SKM-1 (cell line): Measurements from ENCODE around the gene FRYL.
"Not testable (repeated sequence)": the region's sequence is repeated elsewhere in the genome, so short reads cannot be mapped to it uniquely, and the experiment has no call there.

Experiments used
- DNase-seq: peaks from one replicate; lab custom pipeline; 2025; ENCODE audit not compliant: unreplicated experiment; lab: John Stamatoyannopoulos, UW

FRYL gene

DNA sequence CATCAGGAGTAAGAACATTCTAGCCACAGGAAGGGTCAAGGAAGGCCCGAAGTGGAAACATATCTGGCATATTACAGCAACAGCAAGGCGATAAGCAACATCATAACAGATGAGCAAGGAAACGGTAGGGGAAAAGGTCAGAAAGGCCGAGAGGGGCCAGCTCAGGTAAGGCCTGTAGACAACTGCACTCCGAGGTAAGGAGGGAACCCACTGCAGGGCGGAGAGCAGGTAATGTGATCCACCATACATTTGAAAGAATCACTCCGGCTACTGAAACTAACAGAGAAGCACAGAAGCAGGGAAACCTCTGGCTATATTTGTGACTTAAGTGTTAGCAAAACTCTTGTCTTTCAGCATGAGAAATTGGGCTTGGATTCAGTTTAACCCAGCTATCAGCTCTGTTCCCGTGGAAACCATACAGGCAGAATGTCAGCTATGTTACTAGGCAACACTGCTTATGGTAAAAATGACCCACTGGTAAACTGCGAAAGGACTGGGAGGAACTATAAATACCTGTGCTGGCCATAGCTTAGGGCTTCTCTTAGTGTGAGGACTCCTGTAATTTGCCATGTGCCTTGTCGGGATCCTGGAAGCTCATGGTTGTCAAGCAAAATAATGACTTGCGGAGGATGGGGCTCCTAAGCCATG, 31.0 kb downstream of the FRYL start:
- no peak for DNase-seq

DNA sequence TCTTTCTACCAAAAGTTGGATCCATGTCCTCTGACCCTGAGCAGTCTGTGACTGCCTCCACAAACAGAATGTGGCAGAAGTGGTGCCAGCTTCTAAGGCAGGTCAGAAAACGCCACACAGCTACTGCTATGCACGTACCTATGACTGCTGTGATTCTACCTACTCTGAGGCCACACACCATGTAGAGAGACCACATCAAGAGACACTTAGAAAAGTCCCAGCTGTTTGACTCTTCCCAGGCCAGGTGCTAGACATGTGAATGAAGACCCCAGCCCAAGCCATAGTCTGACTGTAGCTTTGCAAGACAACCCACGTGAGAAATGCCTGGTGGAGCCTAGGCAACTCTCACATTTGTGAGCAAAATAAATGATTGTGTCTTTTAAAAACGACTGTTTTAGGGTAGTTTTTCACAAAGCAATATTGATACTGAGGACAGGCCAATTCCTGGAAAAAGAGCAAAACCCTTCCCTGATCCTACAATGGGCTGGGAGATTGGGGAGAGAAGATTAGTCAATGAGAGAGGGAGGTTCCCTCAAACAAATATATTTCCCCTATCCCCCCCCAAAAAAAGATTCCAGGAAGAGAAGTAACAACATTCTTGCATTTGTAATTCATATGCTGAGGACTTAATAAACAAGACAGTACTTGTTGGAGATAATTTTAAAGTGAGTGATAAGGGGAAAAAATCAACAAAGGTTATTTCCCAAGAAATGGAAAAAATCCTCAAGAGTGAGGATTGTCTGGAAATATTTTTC, 33.3 kb downstream of the FRYL start:
- no peak for DNase-seq

DNA sequence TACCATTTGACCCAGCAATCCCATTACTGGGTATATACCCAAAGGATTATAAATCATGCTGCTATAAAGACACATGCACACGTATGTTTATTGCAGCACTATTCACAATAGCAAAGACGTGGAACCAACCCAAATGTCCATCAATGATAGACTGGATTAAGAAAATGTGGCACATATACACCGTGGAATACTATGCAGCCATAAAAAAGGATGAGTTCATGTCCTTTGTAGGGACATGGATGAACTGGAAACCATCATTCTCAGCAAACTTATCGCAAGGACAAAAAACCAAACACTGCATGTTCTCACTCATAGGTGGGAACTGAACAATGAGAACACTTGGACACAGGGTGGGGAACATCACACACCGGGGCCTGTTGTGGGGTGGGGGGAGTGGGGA, 34.9 kb downstream of the FRYL start:
- DNase-seq, result not testable (repeated sequence)

DNA sequence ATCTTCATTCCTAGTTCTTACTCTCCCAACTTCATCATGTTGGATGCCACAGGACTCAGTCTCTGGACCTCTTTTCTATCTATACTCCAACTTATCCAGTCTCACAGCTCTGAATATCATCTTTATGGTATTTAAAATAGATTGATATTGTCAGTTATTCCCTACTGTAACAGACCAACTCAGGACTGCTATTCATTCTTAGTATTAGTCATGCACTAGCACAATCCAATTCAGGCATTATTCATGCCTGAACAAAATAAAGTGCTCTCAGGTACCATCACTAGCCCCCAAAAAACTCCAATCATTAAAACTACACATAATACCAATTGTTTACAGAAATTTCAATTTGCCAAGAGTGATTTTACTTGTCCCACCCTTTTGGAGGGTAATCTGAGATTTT, 37.7 kb downstream of the FRYL start:
- no peak for DNase-seq

DNA sequence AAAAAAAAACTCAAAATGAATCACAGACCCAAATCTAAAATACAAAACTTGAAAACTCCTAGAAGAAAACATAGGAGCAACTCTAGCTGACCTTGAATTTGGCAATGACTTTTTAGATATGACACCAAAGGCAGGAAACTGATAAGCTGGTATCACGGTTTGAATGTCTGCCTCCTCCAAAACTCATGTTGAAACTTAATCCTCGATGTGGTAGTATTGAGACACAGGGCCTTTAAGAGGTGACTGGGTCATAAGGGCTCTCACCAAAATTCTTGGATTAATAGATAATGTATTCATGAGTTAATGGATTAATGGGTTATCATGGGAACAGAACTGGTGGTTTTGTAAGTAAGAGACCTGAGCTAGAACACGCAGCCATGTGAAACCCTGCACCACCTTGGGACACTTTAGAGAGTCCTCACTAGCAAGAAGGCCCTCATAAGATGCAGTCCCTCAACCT, 40.5 kb downstream of the FRYL start:
- DNase-seq, result no peak

DNA sequence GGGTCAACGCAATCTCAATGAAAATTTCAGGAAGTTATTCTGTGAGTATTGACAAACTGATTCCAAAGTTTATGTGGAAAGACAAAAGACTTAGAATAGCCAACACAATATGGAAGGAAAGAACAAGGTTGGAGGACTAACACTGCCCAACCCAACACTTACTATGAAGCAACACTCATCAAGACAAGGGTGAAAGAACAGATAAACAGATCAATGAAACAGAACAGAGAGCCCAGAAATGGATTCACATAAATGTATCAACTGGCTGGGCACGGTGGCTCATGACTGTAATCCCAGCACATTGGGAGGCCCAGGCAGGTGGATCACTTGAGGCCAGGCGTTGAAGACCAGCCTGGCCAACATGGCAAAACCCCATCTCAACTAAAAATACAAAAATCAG, 41.2 kb downstream of the FRYL start:
- DNase-seq, result no peak

DNA sequence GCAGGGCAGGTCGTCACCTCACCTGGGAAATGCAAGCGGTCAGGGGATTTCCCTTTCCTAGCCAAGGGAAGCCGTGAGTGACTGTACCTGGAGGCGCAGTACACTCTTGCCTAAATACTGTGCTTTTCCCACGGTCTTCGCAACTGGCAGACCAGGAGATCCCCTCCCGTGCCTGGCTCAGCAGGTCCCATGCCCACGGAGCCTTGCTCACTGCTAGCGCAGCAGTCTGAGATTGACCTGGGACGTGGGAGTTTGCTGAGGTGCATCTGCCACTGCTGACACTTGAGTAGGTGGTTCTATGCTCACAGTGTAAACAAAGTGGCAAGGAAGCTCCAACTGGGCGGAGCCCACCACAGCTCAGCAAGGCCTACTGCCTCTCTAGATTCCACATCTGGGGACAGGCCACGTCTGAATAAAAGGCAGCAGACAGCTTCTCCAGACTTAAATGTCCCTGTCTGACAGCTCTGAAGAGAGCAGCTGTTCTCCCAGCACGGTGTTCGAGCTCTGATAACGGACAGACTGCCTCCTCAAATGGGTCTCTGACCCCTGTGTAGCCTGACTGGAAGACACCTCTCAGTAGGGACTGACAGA, 51.1 kb downstream of the FRYL start:
- DNase-seq, result not testable (repeated sequence)

DNA sequence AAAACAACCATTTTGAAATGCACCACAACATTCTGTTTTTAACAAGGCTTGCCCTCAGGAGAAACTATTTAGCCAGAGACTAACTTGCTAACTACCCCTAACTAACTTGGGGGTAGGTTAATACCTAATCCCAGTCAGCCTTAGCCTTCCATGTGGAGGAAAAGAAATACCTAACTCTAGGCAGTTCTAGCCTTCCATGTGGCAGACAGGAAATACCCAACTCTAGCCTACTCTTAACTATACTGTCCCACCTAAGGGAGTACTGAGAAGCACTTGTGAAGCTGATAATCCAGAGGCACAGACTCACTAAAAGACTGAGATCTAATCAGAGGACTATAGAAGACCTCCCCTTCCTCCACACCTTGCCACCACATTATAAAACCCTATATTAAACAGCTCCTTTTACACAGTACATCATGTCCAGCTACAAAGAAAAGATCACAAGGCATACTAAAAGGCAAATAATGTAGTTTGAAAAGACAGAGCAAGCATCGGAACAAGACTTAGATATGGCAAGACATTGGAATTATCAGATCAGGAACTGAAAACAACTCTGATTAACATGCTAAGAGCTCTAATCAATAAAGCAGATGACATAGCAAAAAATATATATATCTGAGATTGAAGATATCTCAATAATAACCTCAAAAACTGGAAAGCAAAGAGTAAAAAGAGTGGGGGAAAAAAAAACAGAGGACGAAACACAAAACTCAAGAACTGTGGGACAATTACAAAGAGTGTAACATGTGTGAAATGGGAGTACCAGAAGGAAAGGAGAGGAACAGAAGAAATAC, 52.2 kb downstream of the FRYL start:
- no peak for DNase-seq

DNA sequence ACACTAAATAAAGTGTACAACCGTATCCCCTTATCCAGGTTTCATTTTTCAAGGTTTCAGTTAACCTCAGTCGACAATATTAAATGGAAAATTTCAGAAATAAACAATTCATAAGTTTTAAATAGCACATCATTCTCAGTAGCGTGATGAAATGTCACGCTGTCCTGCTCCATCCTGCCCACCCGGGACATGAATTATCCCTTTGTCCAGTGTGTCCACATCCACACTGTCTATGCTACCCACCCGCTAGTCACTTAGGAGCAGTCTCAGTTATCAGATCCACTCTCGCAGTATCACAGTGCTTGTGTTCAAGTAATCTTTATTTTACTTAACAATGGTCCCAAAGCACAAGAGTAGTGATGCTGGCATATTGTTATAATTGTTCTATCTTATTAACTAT, 54.7 kb downstream of the FRYL start:
- no peak for DNase-seq

DNA sequence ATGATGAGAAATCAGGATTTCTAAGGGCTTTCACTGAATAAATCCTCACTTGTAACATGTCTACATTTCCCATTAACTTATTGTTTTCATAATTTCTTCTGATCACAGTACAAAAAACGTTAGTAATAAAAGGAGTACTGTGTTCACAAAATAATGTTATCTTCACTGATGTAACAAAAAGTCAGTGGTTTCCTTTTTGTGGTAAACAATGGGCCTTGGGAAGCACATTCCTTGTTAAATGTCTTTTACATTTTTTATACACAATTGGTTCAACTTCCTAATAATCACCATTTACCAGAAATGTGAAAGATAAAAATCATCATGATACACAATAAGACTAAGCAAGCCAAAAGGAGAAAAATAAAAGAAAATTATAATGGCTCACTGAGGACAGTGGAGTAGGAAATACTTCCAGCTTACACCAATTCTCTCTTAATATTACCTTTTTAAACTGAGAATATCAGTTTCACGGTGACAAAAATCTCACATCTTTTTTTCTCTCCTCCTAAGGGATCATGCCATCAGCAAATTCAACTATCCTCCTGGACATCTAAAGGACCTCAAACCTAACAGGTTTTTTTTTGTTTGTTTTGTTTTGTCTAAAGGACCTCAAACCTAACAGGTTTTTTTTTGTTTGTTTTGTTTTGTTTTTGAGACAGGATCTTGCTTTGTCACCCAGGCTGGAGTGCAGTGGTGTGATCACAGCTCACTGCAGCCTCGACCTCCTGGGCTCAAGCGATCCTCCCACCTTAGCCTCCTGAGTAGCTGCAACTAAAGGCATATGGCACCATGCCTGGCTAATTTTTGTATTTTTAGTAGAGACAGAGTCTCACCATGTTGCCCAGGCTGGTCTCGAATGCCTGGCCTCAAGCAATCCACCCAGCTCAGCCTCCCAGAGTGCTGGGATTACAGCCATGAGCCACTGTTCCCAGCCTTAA, 57.3 kb downstream of the FRYL start:
- DNase-seq, result no peak

DNA sequence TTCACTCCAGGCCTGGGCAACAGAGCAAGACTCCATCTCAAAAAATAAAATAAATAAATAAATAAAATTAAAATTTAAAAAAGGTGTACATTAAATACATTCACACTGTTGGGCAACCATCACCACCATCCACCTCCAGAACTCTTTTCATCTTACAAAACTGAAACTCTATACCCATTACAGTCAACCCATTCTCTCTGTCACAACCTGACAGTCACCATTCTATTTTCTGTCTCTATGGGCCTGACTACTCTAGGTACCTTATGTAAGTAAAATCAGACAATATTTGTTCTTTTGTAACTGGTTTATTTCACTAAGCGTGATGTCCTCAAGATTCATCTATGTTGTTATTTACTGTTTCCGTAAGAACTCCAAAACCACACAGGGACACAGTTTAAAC, 59.6 kb downstream of the FRYL start:
- DNase-seq, result no peak

DNA sequence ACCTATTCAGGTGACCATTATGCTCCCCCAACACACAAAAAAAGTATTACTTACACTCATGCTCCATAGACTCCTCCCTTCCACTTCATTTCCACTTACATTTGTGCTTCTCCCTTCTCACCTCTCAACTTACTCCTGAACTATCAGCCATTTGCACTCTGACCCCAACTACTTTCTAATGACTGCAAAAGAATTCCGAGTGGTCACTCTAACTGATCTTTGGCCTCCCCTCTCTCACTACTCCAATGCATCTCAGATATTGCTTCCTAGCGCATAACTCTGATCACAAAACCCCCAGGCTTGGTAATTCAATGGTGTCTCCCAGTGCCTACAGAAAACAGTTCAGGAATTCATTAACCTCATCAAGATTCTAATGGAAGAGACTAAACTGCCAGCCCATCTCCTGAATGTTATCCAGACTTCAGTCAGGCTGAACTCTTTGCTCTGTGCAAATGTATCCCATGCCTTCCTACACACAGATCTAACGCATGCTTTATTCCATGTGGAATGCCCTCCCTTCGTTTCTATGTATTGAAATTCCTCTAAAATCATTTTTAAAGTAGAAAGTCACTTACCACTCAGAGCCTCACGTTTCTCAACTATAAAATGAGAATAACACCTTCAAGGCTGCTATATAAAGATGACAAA, 61.1 kb downstream of the FRYL start:
- no peak for DNase-seq

DNA sequence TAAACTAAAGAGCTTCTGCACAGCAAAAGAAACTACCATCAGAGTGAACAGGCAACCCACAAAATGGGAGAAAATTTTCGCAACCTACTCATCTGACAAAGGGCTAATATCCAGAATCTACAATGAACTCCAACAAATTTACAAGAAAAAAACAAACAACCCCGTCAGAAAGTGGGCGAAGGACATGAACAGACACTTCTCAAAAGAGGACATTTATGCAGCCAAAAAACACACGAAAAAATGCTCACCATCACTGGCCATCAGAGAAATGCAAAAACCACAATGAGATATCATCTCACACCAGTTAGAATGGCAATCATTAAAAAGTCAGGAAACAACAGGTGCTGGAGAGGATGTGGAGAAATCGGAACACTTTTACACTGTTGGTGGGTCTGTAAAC, 63.8 kb downstream of the FRYL start:
- not testable (repeated sequence) for DNase-seq

DNA sequence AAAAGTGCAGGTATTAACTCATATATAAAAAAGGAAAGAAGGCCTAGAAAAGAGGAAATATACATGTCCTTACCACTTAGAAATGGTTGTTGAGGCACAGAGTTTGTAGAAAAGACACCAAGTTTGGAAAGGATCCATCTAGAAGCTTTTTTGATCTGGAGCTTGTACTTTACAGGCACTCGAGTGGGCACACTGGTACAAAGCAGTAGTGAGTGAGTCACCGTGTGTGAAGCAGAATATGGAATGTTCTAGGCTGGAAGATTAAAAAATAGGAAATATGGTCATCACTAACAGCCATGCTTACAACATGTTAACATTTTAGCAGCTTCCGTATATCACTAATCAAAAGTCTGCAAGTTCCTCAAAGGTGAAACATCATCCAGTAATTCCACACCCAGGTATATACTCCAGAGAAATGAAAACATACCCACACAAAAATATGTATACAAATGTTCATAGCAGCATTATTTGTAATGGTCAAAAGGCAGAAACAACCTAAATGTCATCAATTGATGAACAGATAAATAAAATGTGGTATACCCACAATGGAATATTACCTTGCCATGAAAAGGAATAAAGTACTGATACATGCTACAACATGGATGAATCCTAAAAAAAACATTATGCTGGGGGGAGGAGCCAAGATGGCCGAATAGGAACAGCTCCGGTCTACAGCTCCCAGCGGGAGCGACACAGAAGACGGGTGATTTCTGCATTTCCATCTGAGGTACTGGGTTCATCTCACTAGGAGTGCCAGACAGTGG, 69.5 kb downstream of the FRYL start:
- no peak for DNase-seq

DNA sequence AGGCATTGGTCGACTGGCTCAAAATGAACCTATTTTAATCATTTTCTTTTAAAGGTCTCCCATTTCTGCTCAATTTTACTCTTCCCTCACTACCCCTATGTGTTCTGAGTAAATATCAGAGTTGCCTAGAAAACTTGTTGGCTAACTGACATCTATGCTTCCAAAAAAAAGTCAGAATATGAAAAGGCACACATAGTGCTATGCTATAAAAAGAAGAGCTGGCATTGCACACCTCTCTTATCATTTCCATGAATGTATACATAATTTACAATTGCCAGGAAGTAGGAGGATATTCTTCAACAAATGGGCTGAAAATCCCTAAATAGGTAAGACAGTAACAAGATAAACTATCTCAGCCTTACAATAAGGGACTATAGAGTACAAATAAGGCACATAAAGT, 70.2 kb downstream of the FRYL start:
- DNase-seq, result no peak

DNA sequence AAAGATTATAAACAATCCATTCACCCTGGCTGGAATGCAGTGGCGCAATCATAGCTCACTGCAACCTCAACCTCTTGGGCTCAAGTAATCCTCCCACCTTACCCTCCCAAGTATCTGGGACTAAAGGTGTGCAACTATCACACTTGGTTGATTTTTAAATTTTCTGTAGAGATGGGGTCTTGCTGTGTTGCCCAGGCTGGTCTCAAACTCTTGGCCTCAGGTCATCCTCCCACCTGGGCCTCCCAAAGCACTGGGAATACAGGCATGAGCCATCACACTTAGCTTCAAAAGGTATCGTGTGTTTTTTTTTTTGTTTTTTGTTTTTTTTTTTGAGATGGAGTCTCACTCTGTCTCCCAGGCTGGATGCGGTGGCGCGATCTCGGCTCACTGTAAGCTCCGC, 71.5 kb downstream of the FRYL start:
- DNase-seq, result no peak

DNA sequence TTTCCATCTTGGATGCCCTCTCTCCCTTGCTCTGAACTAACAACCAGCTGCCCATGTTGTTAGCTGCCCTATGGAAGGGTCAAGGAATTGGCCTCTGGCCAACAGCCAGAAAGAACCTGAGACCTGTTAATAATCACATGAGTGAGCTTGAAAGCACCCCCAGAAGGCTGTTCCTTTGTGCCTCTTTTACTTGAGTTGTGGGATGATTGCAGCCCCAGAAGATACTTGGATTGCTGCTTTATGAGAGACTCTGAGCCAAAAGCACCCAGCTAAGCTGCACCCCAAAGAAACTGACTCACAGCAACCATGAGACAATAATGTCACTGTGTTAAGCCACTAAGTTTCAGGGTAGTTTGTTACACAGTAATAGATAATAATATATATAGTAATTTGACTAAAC, 73.3 kb downstream of the FRYL start:
- no peak for DNase-seq

DNA sequence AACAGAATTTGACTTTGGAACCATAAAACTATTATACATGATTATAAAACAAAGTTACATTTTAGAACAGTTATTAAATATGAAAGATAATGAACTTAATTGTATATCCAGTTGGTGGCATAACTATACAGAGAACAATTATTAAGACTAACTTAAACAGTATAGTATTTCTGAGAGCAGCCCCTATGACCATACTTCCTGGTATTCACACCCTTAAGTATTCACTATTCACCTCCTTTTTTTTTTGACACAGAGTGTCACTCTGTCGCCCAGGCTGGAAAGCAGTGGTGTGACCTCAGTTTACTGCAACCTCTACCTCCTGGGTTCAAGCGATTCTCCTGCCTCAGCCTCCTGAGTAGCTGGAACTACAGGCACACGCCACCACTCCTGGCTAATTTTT, 74.5 kb downstream of the FRYL start:
- no peak for DNase-seq

DNA sequence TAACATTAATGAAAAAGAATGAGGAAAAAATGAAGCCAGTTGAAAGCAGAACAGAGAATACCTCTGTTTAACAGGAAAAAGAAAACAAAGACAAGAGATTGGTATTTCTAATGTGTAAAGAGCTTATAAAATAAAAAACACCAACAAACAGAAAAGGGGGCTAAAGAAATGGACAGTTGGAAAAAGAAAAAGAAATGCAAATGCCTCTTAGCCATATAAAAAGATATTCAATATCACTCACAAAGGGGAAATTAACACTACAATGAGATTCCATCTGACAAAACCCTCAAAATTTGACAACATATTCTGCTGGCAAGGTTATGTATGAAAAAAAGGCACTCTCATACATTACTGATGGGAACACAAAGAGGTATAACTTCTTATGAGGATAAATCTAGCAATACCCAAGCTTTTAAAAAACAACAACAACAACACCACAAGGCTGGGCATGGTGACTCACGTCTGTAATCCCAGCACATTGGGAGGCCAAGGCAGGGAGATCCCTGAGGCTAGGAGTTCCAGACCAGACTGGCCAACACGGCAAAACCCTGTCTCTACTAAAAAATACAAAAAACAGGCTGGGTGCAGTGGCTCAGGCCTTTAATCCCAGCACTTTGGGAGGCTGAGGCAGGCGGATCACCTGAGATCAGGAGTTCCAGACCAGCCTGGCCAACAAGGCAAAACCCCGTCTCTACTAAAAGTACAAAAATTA, 75.8 kb downstream of the FRYL start:
- no peak for DNase-seq
